Measurements from ENCODE around the gene MED9.

DNA sequence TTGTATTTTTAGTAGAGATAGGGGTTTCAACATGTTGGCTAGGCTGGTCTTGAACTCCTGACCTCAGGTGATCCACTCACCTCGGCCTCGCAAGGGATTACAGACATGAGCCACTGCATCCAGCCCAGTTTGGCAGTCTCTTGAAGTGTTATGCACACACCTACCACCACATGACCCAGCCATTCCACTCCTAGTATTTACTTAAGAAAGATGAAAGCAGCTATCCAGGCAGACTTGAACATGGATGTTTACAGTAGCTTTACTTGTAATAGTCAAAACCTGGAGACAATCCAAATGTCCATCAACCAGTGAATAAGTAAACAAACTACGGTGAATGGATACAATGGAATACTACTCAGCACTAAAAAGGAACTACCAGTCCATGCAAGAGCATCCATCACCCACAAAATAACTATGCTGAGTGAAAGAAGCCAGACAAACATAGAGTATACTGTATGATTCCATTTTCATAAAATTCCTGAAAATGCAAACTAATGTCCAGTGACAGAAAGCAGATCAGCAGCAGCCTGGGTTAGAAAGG, 57.2 kb downstream of the MED9 start:
- TF ChIP-seq, protein P1, sequence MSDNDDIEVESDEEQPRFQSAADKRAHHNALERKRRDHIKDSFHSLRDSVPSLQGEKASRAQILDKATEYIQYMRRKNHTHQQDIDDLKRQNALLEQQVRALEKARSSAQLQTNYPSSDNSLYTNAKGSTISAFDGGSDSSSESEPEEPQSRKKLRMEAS (IDR thresholded peaks at IDR 0.05) = no peak
- TF ChIP-seq, protein P2, sequence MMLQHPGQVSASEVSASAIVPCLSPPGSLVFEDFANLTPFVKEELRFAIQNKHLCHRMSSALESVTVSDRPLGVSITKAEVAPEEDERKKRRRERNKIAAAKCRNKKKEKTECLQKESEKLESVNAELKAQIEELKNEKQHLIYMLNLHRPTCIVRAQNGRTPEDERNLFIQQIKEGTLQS (IDR thresholded peaks at IDR 0.05) = no peak

Data from liver (tissue), 2 donors.